ENCODE results near the gene UFM1. TPM values are rescaled to one million over a fixed set of nuclear protein-coding genes. Genes with fewer than 3 reads are reported as not detected.

The UFM1 gene
- total and polyA plus RNA-seq, 2 of the 13 experiments (the other 11 are each of a cell fraction or from before 2014, with no cell fraction given): 42.6 to 47.0 TPM

DNA sequence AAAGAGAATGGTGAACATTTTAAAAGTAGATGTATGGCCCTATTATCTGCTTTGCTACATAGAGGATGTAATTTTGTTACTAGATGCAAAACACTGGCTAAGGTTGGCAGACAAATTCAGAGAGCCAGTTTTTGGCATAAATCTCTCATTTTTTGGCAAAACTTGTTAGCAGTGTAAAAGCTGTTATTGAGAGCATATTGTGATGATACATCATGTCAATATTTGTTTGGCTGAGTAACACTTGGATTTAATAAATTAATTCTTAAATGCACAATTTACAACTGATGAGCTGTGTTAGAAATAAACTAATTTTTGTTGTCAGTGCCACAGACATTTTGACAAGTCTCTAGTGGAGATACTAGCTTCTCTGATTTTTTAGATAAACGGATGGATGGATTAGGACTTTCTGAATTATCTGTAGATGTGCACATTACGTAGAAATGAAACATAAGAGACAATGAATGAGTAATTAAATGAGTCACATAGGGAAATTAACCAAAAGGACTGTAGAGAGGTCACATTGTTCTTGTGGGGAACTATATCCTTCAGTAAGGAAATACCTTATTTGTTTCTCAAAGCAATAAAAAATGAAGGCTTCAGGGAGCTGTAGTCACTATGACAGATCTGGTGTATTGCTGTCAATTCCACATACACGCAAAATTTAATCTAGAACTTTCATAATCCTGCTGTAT, 17.4 kb downstream of the UFM1 start (continued):
- TF ChIP-seq PAWR (CRISPR knock-in tag; IDR thresholded peaks at IDR 0.05; ENCODE audit: borderline replicate concordance): no peak

GRCh38 chr13:38369058-38369457, 19.4 kb downstream of the UFM1 start:
- Histone ChIP-seq H3K9ac (ENCODE audit: insufficient read depth, low read depth, low read length) (no peak overlapping the region), H3K27ac (ENCODE audit: extremely low read length, insufficient read depth, low read length) (no peak overlapping the region), H4K20me1 (ENCODE audit: insufficient read depth, low read length) (no peaks in the 10 kb centered on the region), H3K4me2 (ENCODE audit: low read depth, low read length) (no peak overlapping the region), H3K4me1 (ENCODE audit: insufficient read depth, low read length) (peaks cover 6% of the 10 kb centered on the region; the same call in 1 of the 2 replicates), H3K9me3 (ENCODE audit: low read length) (no peaks in the 10 kb centered on the region), H3K4me3 (replicated peaks in 1 of 3; ENCODE audit: insufficient read depth in 1 of 3, low read depth in 2 of 3, low read length in 3 of 3) (no peak overlapping the region), H3K27me3 (ENCODE audit: control insufficient read depth in 1 of 2, insufficient read depth in 2 of 2, low read length in 2 of 2) (no peaks in the 10 kb centered on the region), H3K79me2 (ENCODE audit: insufficient read depth, low read length) (no peaks in the 10 kb centered on the region), H3K36me3 (replicated peaks in 1 of 2; ENCODE audit: control insufficient read depth in 1 of 2, insufficient read depth in 2 of 2, low read length in 2 of 2) (no peaks in the 10 kb centered on the region), H2AFZ (ENCODE audit: low read length) (no peak overlapping the region)
- CTCF ChIA-PET (ENCODE audit: low intra/inter-chr PET ratio, low total read pairs): no interaction called here
- no peak for DNase-seq (ENCODE audit: low spot score)
- no peak for FAIRE-seq
- no peak for ATAC-seq
- intact Hi-C loops (cut with micrococcal nuclease; ENCODE audit: unreplicated experiment) (no loop called here), in situ Hi-C loops (cut with HindIII; ENCODE audit: extremely low pct_ligation_motif_present, low pct_unique_long_range_greater_than_20kb) (no loop called here)
- 0% methylated on average over 1 of the region's 1 CpG for WGBS (ENCODE audit: low lambda C conversion rate)
- POLR2A ChIA-PET: no interaction called here
- no TSS peak for BruUV-seq (replicated peaks)
- TF ChIP-seq, protein P1, sequence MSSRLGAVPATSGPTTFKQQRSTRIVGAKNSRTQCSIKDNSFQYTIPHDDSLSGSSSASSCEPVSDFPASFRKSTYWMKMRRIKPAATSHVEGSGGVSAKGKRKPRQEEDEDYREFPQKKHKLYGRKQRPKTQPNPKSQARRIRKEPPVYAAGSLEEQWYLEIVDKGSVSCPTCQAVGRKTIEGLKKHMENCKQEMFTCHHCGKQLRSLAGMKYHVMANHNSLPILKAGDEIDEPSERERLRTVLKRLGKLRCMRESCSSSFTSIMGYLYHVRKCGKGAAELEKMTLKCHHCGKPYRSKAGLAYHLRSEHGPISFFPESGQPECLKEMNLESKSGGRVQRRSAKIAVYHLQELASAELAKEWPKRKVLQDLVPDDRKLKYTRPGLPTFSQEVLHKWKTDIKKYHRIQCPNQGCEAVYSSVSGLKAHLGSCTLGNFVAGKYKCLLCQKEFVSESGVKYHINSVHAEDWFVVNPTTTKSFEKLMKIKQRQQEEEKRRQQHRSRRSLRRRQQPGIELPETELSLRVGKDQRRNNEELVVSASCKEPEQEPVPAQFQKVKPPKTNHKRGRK (CRISPR knock-in tag; IDR thresholded peaks at IDR 0.05): no peak
- TF ChIP-seq XBP1 (CRISPR knock-in tag; IDR thresholded peaks at IDR 0.05): no peak
- TF ChIP-seq KLF9 (CRISPR knock-in tag; IDR thresholded peaks at IDR 0.05; ENCODE audit: low read depth): no peak
- TF ChIP-seq RARA (CRISPR knock-in tag; IDR thresholded peaks at IDR 0.05): no peak
- no peak for TF ChIP-seq ZNF30 (CRISPR knock-in tag; IDR thresholded peaks at IDR 0.05)
- no peak for TF ChIP-seq ZNF790 (CRISPR knock-in tag; IDR thresholded peaks at IDR 0.05; ENCODE audit: borderline replicate concordance)
- TF ChIP-seq ZBTB39 (CRISPR knock-in tag; IDR thresholded peaks at IDR 0.05): no peak
- no peak for TF ChIP-seq CBX1 (IDR thresholded peaks at IDR 0.05; ENCODE audit: low read depth)
- TF ChIP-seq ARNT2 (CRISPR knock-in tag; IDR thresholded peaks at IDR 0.05; ENCODE audit: low read depth): no peak
- no peak for TF ChIP-seq ZNF816 (CRISPR knock-in tag; IDR thresholded peaks at IDR 0.05; ENCODE audit: borderline replicate concordance)
- no peak for TF ChIP-seq TRAFD1 (CRISPR knock-in tag; IDR thresholded peaks at IDR 0.05; ENCODE audit: borderline replicate concordance)
- TF ChIP-seq ZNF792 (CRISPR knock-in tag; IDR thresholded peaks at IDR 0.05): no peak
- no peak for TF ChIP-seq GATA4 (IDR thresholded peaks at IDR 0.05; ENCODE audit: borderline replicate concordance, low read depth)
- TF ChIP-seq ZNF589 (CRISPR knock-in tag; conservative IDR thresholded peaks at IDR 0.05): no peak
- TF ChIP-seq ZNF224 (CRISPR knock-in tag; IDR thresholded peaks at IDR 0.05): no peak
- TF ChIP-seq RORA (CRISPR knock-in tag; IDR thresholded peaks at IDR 0.05): no peak
- no peak for TF ChIP-seq ZNF737 (CRISPR knock-in tag; IDR thresholded peaks at IDR 0.05; ENCODE audit: borderline replicate concordance)

Data from HepG2 (cell line).